ENCODE results near the gene SPRYD7.

Gene SPRYD7

GRCh38 chr13:49890376-49890775, 45.8 kb downstream of the SPRYD7 start:
- H3K4me3 ChIP-seq (ENCODE audit: low read depth, low read length), result no peak overlapping the region
- TF ChIP-seq, protein P1, sequence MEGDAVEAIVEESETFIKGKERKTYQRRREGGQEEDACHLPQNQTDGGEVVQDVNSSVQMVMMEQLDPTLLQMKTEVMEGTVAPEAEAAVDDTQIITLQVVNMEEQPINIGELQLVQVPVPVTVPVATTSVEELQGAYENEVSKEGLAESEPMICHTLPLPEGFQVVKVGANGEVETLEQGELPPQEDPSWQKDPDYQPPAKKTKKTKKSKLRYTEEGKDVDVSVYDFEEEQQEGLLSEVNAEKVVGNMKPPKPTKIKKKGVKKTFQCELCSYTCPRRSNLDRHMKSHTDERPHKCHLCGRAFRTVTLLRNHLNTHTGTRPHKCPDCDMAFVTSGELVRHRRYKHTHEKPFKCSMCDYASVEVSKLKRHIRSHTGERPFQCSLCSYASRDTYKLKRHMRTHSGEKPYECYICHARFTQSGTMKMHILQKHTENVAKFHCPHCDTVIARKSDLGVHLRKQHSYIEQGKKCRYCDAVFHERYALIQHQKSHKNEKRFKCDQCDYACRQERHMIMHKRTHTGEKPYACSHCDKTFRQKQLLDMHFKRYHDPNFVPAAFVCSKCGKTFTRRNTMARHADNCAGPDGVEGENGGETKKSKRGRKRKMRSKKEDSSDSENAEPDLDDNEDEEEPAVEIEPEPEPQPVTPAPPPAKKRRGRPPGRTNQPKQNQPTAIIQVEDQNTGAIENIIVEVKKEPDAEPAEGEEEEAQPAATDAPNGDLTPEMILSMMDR (IDR thresholded peaks at IDR 0.05; ENCODE audit: borderline replicate concordance, insufficient read depth, low read depth, low read length), result no peak

GRCh38 chr13:49878682-49879081, 57.5 kb downstream of the SPRYD7 start:
- TF ChIP-seq, protein P1 (IDR thresholded peaks at IDR 0.05; ENCODE audit: borderline replicate concordance, insufficient read depth, low read depth, low read length), result no peak
- H3K4me3 ChIP-seq (ENCODE audit: low read depth, low read length), result no peak overlapping the region

DNA sequence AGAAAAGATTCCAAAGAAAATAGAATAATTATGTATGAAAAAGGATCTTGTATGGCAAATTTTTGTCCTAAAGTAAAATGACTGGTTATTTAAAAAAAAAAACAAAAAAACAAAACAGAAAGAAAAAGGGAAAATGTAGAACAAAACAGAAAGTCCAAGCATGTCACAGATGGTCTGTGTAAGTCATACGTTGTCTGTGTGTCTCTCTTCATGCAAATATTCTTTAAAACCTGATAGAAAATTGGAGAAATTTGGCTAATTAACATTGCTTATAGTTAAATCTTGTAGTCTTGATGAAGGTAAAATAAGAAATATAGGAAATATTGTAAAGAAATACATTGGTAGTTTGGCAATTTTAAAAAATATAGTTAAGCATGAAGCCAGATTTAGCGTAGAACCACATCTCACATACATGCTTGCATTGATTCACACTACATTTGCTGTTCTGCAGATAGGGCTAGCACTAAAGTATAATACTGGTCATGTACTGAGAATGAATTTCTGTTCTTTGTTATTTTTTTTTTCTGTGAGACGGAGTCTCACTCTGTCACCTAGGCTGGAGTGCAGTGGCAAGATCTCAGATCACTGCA, 58.4 kb downstream of the SPRYD7 start:
- H3K4me3 ChIP-seq (ENCODE audit: low read depth, low read length), result no peak overlapping the region
- TF ChIP-seq, protein P1 (IDR thresholded peaks at IDR 0.05; ENCODE audit: borderline replicate concordance, insufficient read depth, low read depth, low read length), result no peak

GRCh38 chr13:49874430-49874829, 61.7 kb downstream of the SPRYD7 start:
- TF ChIP-seq, protein P1 (IDR thresholded peaks at IDR 0.05; ENCODE audit: borderline replicate concordance, insufficient read depth, low read depth, low read length), result no peak
- no peak overlapping the region for H3K4me3 ChIP-seq (ENCODE audit: low read depth, low read length)

DNA sequence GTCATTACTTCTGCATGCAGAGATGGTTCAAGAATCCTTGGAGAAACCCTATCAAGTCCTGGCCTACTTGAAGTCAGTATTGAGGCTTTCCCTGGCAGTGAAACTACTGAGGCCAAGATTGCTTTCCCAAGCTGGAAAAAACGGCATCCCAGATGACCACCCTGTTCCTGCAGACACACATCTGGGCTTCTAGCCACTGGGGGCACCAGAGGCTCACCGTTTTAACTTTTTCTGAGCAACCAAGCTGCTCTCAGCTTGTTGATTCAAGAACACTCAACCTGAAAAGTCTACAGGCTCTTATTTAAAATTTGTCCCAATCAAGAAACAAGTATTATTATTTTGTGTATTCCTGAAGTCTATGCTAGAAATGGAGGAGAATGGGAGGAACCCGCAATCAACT, 66.6 kb downstream of the SPRYD7 start:
- TF ChIP-seq, protein P1 (IDR thresholded peaks at IDR 0.05; ENCODE audit: borderline replicate concordance, insufficient read depth, low read depth, low read length), result peak; percentile 25; the same call in 1 of the 2 replicates
- H3K4me3 ChIP-seq (ENCODE audit: low read depth, low read length), result no peak overlapping the region

- no peak overlapping the region for H3K4me3 ChIP-seq (ENCODE audit: low read depth, low read length)
- TF ChIP-seq, protein P1 (IDR thresholded peaks at IDR 0.05; ENCODE audit: borderline replicate concordance, insufficient read depth, low read depth, low read length), result no peak
Measured at GRCh38 chr13:49867834-49868233, 68.3 kb downstream of the SPRYD7 start.

DNA sequence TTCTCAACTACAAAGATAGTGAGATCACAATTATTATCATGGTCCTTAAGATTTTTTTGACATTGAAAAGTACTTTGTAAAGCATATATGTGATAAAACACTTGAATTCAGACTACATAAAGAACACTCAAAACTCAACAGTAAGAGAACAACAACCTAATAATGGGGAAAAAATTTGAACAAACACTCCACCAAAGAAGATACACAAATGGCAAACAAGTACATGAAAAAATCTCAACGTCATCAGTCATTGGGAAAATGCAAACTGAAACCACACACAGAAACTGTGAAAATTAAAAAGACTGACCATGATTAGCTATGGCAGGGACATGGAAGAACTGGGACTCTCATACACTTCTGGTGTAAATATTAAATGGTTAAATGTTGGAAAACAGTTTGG, 70.9 kb downstream of the SPRYD7 start:
- H3K4me3 ChIP-seq (ENCODE audit: low read depth, low read length), result no peak overlapping the region
- TF ChIP-seq, protein P1 (IDR thresholded peaks at IDR 0.05; ENCODE audit: borderline replicate concordance, insufficient read depth, low read depth, low read length), result no peak
